Astrocyte of the hippocampus (primary cell): ENCODE data around the gene EPS8L2.

Experiments used
- DNase-seq: peaks from one replicate; pipeline ENCODE4 v3.0.0; 2011; ENCODE audit warnings: low read depth, low spot score

EPS8L2 gene

DNA sequence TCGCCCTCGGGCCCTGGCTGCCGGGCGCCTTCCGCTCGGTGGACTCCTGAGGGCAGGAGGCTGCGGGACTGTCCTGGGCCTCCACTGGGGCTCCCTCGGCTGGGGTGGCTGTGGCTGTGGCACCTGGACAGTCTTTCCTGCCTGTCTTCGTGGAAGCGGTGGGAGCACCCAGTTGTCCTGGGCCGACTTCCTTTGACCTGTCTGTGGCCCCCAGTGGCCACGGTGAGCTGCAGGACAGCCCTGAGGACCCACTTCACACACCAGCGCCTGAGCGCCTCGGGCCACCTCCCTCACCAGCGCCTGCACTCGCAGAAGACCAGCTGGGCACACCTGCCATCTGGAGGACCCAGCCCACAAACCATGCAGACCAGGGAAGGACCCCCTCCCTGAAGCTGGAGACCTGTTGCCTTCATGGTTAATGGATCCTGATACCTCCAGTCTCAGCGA is 1.8 kb upstream of the EPS8L2 start:
- DNase-seq: peak; percentile 0

DNA sequence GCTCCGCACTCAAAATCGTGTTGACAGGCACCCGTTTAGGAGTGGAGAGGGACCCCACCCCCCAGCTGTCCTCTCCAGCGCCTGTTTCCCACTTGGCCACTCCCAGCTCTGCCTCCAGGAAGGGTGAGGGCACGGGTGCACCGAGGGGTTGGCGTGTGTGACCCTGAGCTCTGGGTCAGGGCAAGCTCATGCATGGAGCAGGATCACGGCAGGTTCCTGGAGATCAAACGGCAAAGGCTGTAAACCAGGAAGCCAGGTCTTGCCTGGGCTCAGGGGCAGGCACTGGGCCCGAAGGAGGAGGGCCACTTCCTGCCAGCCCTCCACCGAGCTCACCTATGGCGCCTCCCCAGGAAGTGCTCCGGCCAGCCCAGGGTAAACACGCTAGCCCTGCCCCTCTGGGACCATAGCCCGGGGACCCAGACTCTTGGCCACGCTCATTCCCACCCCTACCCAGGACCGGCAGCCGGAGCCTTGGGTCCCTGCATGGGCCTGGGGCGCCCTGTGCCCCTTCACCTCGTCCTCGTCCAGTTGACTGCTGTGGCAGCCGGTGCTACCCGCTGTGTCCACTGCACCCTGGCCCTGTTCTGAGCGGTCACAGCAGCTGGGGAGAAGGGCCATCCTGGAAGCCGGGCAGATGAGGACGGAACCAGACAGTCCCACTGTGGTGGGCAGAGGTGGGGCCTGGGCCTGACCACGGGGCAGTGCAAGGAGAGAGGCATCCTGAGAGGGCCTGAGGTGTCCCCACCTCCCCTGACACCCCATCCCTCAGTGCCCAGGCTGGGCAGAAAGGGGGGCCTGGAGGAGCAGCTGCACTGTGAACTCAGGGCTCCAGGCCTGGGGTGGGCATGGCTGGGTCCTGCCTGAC is 1.0 kb upstream of the EPS8L2 start:
- peak; percentile 9 for DNase-seq

DNA sequence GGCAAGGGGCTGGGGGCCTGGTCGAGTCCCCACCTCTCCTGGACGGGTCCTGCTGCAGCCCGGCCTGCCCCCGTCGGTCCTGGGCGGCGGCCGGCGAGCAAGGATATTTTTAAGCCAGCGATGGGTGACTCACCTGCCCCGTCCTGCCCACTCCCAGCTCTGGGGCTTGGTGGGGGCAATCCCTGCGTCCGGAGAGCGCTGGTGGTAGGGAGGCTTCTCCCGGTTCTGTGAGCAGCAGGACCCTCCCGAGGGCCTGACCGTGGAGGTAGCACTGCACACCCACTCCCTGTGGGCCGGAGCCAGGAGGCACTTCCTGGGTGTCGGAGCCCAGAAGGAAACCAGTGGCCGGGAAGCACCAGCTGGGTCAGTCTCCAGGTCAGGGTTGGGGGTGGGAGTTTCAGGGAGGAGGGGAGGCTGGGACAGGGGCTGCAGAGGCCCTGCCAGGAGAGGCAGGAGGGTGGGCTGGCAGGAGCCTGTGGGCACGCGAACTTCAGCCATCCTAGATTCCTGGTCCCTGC is 467 bp downstream of the EPS8L2 start:
- DNase-seq: peak; percentile 73

DNA sequence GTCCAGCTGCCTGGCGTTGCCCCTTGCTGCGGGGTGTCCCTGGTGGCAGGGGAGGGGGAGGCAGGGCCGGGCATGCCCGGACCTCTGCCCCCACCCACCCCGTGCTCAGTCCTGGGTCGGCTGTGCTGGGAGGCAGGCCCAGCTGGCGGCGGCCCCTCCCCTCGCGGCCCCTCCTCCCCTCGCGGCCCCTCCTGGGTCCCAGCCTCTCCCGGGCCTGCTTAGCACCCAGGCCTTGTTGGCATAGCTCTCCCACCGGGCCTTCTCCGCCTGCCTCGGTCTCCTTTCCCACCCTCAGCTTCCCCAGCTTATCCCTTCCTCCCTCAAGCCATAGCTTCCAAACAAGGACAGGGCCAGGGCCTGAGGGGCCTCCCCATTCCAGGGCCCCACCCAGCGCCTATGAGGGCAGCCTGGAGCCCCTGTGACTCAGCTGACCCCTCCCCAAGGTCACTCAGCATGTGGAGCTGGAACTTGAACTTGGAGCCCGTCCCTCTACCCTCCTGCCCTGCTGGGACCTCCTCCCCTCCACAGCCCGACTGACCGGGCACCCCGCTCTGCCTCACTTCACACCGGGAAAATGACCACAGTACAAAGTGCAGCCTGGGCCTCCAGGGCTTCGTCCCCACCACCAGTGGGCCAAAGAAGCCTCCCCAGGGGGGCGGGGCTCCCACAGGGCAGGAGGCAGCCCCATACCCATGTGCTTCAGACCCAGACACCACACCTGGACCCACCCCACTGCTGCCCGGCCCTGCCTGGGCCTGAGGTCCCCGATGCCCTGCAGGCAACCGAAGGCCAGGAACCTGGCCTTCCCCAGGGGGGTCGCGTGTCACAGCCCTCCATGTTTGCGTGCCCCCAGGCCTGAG is 1.2 kb downstream of the EPS8L2 start:
- DNase-seq: peak; percentile 74

DNA sequence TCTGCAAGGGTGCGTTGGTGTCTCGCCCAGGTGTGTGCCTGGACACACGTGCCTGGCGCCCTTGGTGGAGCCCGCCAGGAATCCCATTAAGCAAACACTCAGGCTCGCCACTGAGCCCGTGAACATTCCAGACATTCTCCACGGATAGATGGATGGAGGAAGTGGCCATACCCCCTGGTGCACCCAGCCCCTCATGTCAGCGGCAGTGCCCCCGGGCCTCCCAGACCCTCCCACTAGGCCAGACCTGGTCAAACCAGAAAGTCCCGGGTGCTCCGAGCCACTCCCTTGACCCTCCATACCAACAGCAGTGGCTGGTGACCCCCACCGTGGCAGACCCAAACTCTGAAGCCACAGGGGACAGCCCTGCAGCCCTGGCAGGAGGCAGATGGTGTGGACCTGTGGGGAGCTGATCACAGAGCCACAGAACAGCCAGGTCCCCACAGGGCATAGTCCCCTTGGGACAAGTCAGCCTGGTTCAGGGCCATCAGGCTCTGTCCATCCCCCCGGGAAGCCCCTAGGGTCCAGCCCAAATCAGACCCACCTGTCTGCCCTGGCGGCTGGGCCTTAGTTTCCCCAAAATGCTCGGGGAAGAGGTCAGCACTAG is 1.9 kb downstream of the EPS8L2 start:
- DNase-seq: peak; percentile 71

DNA sequence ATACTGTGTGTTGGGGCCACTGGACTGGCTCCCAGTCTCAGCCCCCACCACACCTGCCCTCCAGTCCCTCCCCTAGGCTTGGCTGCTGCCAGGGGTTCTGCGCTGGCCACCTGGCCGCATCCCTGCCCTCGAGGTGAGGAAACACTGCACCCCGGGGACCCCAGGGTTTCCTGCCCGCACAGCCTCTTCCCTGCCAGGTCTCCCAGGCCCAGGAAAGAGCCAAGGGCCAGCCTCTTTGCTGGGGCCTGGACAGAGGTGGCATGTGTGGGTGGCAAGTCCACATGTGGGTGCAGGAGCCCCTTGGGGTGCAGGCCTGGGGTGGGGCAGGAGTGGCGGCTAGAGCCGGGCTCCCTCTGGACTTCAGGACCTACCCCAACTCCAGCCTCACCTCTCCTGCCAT is 2.5 kb downstream of the EPS8L2 start:
- DNase-seq: peak; percentile 0

DNA sequence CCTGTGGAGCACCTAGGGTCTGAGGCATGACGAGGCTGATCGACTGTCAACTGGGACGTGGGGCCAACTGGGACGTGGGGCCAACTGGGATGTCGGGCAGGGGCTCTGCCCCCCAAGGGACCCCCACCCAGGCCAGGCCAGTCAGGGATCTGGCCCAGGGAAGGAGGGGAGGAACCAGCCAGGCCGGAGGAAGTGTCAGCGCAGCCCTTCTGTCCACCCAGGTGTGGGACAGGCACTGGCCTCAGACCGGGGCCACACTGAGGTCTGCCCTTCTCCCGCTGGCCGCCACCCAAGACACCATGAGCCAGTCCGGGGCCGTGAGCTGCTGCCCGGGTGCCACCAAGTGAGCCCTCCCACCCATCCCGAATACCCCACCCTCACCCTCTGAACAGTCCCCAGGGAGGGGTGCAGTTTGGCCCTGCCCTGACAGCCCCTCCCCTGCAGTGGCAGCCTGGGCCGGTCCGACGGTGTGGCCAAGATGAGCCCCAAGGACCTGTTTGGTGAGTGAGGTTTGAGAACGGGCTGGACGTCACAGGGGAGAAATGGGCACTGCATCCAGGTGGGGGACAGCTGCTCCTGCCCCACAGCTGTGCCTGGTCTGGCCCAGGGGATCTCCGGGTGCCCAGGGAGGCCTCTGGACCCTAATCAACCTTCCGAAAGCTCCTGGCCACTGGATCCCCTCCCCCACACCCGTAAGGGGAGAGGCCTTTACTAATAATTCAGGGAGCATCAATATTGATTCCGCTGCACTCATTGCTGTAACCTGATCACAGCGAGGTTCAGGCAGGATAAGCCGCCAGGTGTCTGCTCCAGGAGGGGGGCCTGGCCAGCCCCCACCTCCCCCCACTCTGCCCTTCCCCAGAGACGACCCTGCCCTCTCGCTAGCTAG is 3.3 kb downstream of the EPS8L2 start:
- DNase-seq: no peak

DNA sequence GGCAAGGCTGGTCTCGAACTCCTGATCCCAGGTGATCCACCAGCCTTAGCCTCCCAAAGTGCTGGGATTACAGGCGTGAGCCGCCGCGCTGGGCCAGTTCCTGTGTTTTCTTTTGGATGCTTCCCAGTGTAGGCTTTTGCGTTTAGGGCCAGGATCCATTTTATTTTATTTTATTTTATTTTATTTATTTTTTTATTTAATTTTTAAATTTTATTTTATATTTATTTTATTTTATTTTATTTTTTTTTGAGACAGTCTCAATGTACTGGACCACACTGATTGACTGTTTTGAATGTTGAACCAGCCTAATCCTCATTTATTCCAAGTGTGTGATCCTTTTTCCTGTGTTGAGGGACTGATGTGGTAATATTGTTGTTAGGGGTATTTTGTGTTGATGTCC is 8.4 kb downstream of the EPS8L2 start:
- no peak for DNase-seq

DNA sequence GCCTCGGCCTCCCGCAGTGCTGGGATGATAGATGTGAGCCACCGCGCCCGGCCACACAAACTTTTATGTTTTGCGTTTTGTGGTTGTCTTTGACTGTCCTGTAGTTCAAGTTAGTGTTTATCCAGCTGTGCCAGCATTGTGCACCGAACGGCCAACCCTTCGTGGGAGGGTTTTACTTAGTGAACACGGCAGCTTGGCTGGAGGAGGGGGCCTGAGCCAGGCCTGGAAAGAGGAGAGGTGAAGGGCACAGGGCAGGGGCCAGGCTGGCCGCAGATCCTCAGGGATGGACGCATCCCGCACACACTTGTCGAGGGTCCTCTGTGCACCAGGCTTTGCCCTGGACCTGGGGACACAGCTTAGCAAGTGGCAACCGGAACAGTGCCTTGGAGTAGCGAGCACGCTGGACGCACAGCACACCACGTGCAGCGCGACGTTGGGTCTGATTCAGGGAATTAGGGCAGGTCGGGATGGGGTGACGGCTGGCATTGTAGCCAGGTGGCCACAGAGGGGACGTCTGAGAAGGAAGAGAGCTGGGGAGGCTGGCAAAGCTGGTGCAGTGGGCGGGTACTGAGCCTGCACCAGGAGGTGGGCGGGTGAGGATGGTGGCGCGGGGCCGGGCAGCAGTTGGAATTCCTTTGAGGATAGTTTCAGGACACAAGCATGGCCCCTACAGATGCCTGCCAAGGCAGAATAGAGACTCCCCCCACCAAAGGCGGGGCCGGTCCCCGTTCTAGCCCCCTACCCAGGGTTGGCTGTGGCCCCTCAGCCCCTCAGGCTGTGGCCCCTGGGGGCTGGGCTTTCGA is 13.4 kb downstream of the EPS8L2 start:
- no peak for DNase-seq

DNA sequence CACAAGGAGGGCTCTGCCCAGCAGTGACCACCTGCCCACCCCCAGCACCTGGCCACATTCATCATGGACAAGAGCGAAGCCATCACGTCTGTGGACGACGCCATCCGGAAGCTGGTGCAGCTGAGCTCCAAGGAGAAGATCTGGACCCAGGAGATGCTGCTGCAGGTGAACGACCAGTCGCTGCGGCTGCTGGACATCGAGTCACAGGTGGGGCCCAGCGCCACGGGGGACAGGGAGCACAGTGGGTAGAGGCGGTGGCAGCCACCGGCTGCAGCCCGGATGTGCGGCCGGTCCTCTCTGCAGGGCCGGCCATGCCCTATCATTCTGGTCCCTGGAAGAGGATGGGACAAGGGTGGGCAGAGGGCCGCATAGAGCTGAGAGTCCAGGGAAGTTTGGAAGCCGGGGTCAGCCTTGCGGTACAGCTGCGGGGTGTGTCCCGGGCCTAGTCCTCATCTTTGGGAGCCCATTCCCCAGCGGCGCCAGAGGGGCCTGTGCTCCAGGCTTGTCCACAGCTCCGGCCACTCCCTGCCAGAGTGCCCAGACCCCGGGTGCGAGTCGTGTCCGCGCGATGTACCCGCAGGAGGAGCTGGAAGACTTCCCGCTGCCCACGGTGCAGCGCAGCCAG is 14.1 kb downstream of the EPS8L2 start:
- DNase-seq: no peak

DNA sequence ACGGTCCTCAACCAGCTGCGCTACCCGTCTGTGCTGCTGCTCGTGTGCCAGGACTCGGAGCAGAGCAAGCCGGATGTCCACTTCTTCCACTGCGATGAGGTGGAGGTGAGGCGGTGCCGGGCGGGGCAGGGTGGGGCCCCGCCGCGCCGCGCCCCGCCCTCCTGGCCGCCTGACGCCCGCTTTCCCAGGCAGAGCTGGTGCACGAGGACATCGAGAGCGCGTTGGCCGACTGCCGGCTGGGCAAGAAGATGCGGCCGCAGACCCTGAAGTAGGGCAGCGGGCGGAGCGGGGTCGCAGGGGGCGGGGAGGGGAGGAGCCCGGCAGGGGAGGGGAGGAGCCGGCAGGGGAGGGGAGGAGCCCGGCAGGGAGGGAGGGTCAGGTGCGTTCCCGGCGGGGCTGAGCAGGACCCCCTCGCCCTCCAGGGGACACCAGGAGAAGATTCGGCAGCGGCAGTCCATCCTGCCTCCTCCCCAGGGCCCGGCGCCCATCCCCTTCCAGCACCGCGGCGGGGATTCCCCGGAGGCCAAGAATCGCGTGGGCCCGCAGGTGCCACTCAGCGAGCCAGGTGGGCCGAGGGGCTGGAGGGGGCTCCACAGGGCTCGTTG is 14.7 kb downstream of the EPS8L2 start:
- no peak for DNase-seq

DNA sequence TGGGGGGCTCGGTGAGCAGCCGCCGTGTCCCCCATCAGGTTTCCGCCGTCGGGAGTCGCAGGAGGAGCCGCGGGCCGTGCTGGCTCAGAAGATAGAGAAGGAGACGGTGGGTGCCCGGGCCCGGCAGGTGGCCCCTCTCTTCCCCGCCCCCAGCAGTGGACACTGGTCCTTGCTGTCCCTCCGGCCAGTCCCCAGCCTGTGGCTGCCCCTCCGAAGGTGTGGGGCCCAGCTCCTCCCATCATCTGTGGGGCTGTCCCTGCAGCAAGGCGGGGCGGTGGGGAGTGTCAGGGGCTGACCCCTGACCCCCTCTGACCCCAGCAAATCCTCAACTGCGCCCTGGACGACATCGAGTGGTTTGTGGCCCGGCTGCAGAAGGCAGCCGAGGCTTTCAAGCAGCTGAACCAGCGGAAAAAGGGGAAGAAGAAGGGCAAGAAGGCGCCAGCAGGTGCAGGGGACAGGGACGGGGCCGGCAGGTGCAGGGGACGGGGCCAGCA is 15.3 kb downstream of the EPS8L2 start:
- no peak for DNase-seq

DNA sequence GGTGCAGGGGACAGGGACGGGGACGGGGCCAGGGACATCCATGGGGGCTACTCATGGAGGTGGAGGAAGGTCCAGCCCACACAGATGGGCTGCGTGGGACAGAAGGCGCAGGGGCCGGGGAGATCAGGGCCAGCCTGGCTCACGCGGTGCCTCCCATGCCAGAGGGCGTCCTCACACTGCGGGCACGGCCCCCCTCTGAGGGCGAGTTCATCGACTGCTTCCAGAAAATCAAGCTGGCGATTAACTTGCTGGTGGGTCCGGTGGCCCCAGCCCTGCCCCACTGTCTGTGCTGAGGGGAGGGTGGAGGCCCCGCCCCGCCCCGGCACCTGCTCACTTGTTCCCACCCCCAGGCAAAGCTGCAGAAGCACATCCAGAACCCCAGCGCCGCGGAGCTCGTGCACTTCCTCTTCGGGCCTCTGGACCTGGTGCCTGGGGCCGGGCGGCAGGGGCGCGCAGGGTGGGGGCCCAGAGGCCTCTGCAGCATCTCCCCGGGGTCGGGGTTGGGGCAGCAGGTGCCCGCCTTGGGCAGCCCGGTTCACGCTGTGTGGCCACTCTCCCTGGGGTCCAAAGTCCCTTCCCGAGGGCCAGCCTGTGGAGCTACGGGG is 15.8 kb downstream of the EPS8L2 start:
- no peak for DNase-seq

DNA sequence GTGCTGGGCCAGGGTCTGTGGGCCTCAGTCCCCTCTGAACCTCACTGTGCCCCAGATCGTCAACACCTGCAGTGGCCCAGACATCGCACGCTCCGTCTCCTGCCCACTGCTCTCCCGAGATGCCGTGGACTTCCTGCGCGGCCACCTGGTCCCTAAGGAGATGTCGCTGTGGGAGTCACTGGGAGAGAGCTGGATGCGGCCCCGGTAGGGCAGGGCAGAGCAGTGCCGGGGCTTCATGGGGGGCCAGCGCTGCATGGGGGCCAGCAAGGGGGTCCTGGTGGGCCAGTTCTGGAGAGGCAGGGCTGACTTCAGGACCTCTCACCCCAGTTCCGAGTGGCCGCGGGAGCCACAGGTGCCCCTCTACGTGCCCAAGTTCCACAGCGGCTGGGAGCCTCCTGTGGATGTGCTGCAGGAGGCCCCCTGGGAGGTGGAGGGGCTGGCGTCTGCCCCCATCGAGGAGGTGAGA is 16.3 kb downstream of the EPS8L2 start:
- no peak for DNase-seq

DNA sequence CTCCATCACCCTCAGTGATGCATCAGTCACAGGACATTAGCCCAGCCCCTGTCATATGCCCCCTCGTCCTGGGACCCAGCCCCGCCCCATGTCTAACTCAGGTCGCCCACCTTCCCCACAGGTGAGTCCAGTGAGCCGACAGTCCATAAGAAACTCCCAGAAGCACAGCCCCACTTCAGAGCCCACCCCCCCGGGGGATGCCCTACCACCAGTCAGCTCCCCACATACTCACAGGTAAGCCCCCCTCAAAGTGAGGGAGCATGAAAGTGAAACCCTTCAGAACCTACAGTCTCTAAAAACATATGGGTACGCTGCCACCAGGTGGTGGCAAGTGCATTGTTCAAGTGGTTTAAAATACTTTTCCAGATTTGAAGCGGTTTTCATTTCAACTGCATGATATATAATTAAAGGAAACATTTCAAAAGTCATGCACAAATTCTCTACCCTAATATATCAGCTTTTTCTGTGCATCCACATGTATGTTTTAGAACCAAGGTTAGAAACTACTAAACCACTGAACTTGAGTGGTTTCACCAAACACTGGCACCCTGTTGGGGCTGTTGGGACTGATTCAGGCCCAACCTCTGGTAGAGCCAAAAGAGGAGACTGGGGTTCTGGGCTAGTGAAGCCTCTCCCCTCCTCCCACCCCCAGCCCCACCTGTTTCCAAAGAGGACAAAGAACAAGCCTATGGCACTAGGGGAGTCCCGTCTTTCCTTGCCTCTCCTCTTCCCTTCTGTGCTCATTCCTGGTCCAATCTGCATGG is 17.3 kb downstream of the EPS8L2 start:
- DNase-seq: peak; percentile 70

DNA sequence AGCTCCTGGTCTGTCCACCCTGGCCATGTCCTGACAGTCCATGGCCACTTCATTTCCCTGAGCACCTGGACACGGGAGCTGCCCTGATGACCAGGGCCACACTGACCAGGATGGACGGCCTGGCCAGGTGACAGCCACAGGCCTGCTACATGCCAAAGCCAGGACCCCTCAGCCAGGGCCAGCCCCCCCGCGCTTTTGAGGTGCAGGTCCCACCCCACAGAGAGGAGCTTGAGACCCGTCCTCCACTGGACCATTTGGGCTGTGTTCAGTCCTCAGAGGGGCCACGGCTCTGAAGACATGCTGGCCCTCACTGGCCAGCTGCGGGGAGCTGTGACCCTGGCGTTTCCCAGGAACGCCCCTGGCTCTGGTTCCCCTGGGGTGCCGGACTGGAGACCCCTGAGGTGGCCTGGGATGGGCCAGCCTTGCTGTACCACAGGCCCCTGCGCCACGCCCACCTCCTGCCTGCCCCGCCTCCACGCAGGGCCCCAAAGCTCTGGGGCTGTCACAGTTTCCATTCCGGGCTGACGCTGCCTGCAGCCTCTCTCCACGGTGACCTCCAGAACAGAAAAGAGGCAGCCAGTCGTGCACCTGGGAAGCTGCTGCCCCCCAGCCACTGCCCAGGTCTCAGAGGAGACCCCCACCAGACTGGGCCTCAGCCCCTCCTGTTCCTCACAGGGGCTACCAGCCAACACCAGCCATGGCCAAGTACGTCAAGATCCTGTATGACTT is 18.2 kb downstream of the EPS8L2 start:
- DNase-seq: no peak

DNA sequence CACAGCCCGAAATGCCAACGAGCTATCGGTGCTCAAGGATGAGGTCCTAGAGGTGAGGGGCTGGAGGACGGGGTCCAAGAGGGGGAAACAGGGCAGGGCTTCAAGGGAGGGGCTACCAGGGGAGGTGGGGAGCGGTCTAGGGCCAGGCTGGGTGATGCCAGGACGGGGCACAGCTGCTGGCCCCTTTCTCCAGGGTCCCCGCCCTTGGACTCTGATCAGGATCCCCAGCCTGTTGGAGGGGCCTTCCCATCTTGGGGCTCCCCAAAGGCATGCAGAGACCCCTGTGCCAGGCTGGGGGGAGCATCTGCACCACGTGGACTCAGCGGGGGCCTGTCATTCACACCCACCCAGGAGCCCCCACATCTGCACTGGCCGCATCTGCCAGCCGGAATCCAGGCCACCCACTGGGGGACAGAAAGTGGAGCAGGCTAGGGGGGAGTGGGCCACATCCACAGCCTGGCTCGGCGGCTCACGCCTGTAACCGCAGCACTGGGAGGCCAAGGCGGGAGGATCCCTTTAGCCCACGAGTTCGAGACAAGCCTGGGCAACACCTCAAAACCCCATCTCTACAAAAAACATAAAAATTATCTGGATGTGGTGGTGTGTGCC is 18.9 kb downstream of the EPS8L2 start:
- no peak for DNase-seq
